HEK293T (cell line): ENCODE results near the gene SERPINA12.

ENCODE experiments used
- ARNT ChIP-seq: fragments of 450-650 bp; IDR thresholded peaks from 2 replicates; pipeline ENCODE4 v1.6.1; 2017; ENCODE audit warnings: mild to moderate bottlenecking
- FOXM1 ChIP-seq: fragments of 450-650 bp; IDR thresholded peaks from 2 replicates; pipeline ENCODE4 v1.6.1; 2017; ENCODE audit warnings: mild to moderate bottlenecking, borderline replicate concordance
- HDGF ChIP-seq: fragments of 450-650 bp; IDR thresholded peaks from 2 replicates; pipeline ENCODE4 v1.6.1; 2017; ENCODE audit warnings: antibody characterized with exemption, borderline replicate concordance
- LEF1 ChIP-seq: fragments of 450-650 bp; IDR thresholded peaks from 2 replicates; pipeline ENCODE4 v1.6.1; 2017; ENCODE audit warnings: mild to moderate bottlenecking, borderline replicate concordance

DNA sequence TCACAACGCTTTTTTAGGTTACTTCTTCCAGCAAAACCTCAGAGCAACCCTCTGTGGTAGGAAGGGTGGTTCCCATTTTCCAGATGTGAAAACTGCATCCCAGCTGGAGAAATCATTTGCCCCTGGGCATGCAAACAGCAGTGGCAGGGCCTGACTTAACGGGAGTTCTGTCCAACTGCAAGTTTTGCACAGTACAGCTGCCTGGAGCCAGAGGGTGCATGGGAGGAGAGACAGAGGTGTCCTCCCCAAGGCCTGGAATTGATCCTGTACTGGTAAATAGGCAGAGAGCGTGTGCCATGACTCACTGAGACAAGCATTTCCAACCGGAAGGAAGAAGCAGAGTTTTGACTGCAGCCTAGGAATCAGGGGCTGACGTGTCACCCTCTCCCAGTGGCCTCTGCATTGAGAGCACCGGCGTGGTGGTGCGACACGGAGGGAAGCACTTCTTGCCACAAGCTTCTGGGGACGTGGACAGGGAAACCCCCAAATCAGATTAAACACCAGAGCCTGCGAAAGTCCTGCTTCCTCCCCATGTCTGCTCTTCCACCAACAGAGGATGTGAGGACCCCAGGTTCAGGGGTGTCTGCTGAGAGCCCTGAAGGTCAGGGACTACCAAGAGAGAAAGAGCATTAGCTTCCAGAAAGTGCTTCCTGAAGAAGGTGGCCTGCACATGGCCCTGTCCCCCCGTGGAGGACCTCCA, 33.0 kb upstream of the SERPINA12 start:
- TF ChIP-seq ARNT (no peak), LEF1 (no peak), HDGF (no peak), FOXM1 (no peak)
